Stimulated activated CD4-positive, alpha-beta T cell treated with anti-CD3 and anti-CD28 coated beads, Interleukin-4, amount 100 ng/mL, for 1 hour (primary cell): ENCODE data around the gene PDCD1.
A peak's percentile ranks its signal among the peaks of the same experiment; 100 is the strongest.
"Not testable (repeated sequence)": the region's sequence is repeated elsewhere in the genome, so short reads cannot be mapped to it uniquely, and the experiment has no call there.

Experiments used
- DNase-seq: peaks from one replicate; pipeline ENCODE4 v3.0.0-alpha.2; 2020

Gene PDCD1

GRCh38 chr2:241850544-241851324 lies 8.0 kb downstream of the PDCD1 start:
- no peak for DNase-seq

GRCh38 chr2:241849616-241850543 lies 8.8 kb downstream of the PDCD1 start:
- no peak for DNase-seq

- DNase-seq, result no peak
Observed at GRCh38 chr2:241848761-241849615, 9.7 kb downstream of the PDCD1 start.

DNA sequence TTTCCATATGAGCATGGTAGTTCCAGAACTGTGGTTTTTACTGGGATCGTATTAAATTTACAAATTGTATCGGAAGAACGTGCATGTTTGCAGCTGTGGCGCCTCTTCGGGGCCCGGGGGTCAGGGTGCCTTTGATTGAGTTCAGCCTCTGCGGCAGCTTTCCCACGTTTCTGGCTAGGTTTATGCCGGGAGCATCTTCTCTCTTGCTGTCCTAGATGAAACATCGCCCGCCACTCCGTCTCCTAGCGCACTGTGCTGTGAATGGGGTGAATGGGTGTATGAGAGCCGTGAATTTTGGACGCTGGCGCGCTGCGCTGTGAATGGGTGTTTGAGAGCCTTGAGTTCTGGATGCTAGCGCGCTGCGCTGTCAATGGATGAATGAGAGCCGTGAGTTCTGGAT lies 12.3 kb downstream of the PDCD1 start:
- no peak for DNase-seq

DNA sequence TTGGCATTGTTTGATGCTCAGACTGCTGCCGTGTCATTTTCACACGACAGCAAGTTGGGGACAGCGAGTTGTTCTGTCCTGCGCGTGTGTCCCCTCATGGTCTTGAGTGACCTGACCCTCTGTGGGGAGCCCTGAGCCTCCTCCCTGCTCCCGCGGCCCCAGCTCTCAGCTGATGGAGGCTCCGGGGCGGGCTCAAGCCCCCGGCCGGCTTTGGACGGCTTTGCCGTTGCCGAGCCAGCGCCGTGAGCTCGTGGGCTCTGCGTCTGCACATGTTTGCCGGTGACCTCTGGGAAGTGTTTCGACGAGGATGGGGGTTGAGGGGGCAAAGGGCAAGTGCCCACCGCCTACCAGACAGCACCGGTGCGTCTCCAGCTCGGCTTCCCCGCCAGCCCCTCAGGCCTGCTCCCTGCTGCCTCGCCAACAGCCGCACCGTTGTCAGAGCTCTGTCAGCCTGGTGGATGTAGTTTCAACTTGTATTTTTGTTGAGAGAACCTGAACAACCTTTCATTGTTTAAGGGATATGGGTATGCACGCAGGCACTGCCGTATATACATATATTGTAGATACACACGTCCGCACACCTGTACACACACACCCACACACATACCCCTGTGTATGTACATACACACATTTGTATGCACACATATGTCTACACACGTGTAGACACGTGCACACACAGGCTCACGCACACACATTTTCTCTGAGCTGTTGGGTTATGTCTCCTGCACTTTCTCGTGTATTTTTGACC lies 13.7 kb downstream of the PDCD1 start:
- DNase-seq, result no peak

- DNase-seq, result peak; percentile 80
Observed at GRCh38 chr2:241844066-241844728, 14.5 kb downstream of the PDCD1 start.

DNA sequence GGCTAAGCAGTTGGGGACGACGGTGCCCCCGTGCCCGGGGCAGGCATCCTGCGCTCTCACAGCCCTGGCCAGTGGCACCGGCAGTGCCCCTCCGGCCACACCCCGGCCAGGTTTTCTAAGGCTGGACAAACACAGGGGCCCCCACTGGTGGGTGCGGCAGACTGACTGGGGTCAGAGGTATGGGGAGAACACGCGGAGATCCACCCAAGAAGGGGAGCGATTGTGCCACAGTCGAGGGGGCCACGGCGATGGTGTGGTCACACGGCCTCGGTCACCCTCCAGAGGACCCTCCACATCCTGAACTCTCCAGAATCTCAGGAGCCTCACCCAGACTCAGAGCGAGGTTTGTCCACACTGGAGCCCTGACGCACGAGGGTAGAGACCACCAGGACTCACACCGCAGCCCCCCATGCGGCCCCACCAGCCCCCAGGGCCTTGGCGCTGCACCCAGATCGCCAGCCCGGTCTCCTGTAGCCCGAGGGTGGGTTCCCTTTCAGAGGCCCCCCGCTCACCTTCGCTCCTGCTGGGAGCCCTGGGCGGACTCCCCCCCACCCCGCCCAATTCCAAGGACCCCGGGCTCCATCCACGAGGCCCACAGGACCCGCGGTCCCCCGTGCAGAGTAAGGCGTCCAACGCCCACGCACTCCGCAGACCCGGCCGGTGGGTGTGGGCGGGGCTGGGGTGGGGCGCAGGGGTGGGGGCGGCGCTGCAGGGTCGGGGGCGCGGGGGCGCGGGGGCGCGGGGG lies 15.2 kb downstream of the PDCD1 start:
- no peak for DNase-seq

DNA sequence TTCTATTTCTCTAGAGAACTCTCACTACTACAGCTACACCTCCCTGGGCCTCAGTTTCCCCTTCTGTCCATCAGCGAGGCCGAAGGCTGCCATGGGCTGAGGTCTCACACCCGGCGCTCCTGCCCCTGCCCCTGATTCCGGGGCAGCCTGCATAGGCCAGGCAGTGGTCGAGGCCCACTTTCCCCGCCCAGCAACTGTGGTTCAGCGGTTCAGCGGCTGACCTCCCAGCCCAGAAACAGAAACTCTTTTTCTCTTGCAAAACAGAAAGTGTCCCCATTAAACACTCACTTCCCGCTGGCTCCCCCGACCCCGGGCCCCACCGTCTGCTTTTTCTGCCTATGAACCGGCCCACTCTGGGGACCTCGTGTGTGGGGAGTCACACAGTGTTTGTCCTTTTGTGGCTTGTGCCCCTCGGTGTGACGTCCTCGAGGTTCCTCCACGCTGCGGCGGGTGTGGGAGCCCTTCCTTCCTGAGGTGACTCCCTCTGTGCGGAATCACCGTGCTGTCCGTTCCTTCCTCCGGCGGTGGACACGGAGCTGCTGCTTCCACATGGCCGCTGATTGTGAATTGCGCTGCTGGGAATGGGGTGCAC lies 16.0 kb downstream of the PDCD1 start:
- no peak for DNase-seq

DNA sequence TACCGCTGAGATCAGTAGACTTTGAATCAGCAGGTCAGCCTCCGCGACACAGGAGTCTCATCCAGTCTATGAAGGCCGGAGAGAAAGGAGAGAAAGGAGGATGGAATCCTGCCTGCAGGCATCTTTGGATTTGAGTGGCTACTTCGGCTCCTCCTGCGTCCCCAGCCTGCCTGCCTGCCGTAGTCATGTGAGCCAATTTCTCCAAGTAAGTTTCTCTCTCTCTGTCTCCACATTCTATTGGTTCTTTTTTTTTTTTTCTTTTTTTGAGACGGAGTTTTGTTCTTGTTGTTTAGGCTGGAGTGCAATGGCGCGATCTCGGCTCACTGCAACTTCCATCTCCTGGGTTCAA lies 16.7 kb downstream of the PDCD1 start:
- no peak for DNase-seq

DNA sequence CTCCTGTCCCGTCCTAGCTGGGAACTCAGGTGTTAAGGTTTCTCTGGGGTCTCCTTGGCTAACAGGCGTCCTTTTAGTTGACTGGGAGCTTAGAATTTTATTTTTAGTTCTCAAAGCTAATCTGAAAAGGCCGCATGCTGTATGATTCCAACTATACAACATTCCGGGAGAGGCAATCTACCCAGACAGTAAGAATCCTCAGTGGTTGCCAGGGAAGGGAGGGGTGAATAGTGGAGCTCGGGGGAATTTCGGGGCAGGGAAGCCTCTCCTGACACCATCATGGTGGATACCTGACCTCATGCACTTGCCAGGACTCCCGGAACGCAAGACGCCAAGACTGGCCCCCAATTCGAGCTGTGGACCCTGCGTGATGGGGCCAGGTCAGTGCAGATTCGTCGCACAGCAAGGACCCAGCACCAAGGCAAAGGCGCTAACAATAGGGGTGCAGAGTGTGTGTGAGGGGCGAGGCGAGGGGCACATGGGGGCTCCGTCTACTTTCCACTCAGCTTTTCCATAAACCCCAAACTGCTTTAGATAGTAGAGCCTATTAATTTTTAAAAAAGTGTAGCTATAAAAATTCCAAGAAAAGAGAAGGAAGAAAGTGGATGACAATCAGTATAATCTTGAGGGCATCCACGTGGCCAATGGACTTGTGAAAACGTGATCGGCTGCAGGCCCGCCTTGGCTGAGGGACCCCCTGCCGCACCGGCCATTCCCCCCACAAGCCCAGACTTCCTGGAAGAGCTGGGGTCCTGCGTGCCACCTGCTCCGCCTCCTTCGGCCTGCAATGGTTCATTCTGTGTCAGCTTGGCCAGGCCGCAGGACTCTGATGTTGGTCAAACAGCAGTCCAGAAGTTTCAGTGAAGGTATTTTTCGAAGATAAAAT lies 17.3 kb downstream of the PDCD1 start:
- DNase-seq, result no peak

GRCh38 chr2:241837197-241837965 lies 21.3 kb downstream of the PDCD1 start:
- no peak for DNase-seq

- DNase-seq, result no peak
Observed at GRCh38 chr2:241836292-241836691, 22.4 kb downstream of the PDCD1 start.

- no peak for DNase-seq
Observed at GRCh38 chr2:241835611-241836010, 23.1 kb downstream of the PDCD1 start.

- no peak for DNase-seq
Observed at GRCh38 chr2:241834527-241835210, 24.0 kb downstream of the PDCD1 start.

DNA sequence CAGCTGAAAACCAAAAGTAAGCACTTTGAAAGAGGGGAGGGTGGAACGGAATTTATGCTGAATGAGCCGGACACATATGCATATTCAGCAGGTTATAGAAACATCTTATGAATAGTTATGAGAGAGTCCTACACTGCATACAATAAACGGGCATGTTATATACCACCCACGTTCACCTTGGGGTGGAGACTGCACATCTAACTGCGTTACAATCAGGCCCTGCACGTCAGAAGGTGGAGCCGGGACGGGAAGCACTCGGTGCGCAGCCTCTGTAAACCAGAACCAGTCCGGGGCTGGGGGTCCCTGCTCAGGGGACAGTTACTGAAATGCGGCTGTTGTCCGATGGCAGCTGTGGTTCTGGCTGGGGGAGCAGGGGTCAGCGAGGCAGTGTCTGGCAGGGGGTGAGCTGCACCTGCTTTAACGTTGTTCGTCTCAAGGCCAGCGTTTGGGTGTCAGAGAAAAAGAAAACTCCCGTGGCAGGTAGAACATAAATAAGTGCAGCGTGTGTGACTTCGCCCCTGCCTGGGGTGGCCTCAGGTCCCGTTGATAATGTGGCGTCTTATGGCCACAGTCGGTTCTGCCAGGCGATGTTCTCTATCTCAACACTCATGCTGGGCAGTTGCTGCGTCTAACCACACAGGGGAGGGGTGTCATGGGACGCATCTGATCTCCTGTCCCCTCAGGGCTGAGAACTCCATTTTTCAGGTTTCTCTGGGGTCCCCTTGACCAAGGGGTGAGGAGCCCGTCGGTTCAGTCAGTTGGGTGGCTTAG lies 24.8 kb downstream of the PDCD1 start:
- DNase-seq, result not testable (repeated sequence)

- DNase-seq, result no peak
Observed at GRCh38 chr2:241833101-241833663, 25.5 kb downstream of the PDCD1 start.

DNA sequence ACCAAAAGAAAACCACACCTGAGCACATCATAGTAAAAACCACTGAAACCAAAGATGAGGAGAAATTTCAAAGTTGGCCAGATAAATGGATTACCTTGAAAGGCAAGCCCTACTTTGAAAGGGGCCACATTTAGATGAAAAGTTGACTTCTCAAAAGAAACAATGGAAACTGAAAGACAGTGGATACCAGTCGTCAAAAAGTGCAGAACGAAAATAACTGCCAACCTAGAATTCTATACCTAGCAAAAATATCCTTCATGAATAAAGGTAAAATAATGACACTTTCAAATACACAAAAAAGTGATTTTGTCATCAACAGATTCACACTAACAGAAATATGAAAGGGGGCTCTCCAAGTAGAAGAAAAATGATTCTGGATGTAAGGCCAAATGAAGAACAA lies 31.3 kb downstream of the PDCD1 start:
- no peak for DNase-seq
